Kidney epithelial cell (primary cell): Measurements from ENCODE around the gene ZDHHC8. TPM values are rescaled to one million over a fixed set of nuclear protein-coding genes. Genes with fewer than 3 reads are reported as not detected.

ENCODE experiments used
- DNase-seq: peaks from one replicate; pipeline ENCODE4 v3.0.0-alpha.2; 2010; ENCODE audit warnings: low read depth
- H3K27me3 ChIP-seq: 2 replicates; pipeline ENCODE4 v1.6.0; 2011; ENCODE audit warnings: low read length; ENCODE audit not compliant: control insufficient read depth, insufficient read depth
- H3K36me3 ChIP-seq: 2 replicates; pipeline ENCODE4 v1.5.1; 2011; ENCODE audit warnings: low read length; ENCODE audit not compliant: control insufficient read depth, insufficient read depth
- H3K4me3 ChIP-seq: 2 replicates; pipeline ENCODE4 v1.5.1; 2011; ENCODE audit warnings: low read depth, mild to moderate bottlenecking, control low read depth, low read length
- CTCF ChIP-seq: IDR thresholded peaks from 2 replicates; pipeline ENCODE4 v1.5.1; 2011; ENCODE audit warnings: mild to moderate bottlenecking, moderate library complexity, low read length, control low read depth, inconsistent platforms; ENCODE audit not compliant: insufficient read depth, poor library complexity, severe bottlenecking
- total RNA-seq: library from RNA; depleted of rRNA; stranded (reverse); fragments of >200 nt; gene quantifications from 2 replicates; pipeline ENCODE4 v1.2.3, GENCODE V29; 2015

The ZDHHC8 gene
- total RNA-seq, 1 donor from 2014 or later = 26.9 TPM

- DNase-seq = no peak
- H3K27me3 ChIP-seq = no peaks in the 10 kb centered on the region
Measured at GRCh38 chr22:20147237-20147988, 15.8 kb downstream of the ZDHHC8 start.

GRCh38 chr22:20148414-20148813 lies 16.8 kb downstream of the ZDHHC8 start:
- H3K36me3 ChIP-seq = no peaks in the 10 kb centered on the region
- DNase-seq = no peak
- no peak for TF ChIP-seq CTCF
- H3K27me3 ChIP-seq = no peaks in the 10 kb centered on the region
- H3K4me3 ChIP-seq = no peak overlapping the region

More at GRCh38 chr22:20147237-20147988, 15.8 kb downstream of the ZDHHC8 start:
- Histone ChIP-seq H3K4me3 (no peak overlapping the region), H3K36me3 (no peaks in the 10 kb centered on the region)
- TF ChIP-seq CTCF = no peak

GRCh38 chr22:20149257-20150250 lies 17.9 kb downstream of the ZDHHC8 start:
- TF ChIP-seq CTCF = no peak
- no peak overlapping the region for H3K4me3 ChIP-seq
- H3K27me3 ChIP-seq = no peaks in the 10 kb centered on the region
- no peaks in the 10 kb centered on the region for H3K36me3 ChIP-seq
- no peak for DNase-seq

GRCh38 chr22:20150381-20151275 lies 19.0 kb downstream of the ZDHHC8 start, which contains the start of gene CCDC188:
Gene CCDC188 (minus strand): TSS chr22:20151055. CDS start chr22:20150986, 69 bp downstream.
- no peak for TF ChIP-seq CTCF
- H3K4me3 ChIP-seq = no peak within 1 kb of the TSS
- H3K27me3 ChIP-seq = peaks cover 3% of the 10 kb centered on the region
- H3K36me3 ChIP-seq = no peaks in the 10 kb centered on the region
- no peak for DNase-seq

- Histone ChIP-seq H3K36me3 (no peaks in the 10 kb centered on the region), H3K4me3 (no peak overlapping the region), H3K27me3 (peaks cover 3% of the 10 kb centered on the region)
- TF ChIP-seq CTCF = no peak
- DNase-seq = no peak
Measured at GRCh38 chr22:20151276-20151588, 19.6 kb downstream of the ZDHHC8 start.
